ENCODE results near the gene MORF4L1. TPM values are rescaled to one million over a fixed set of nuclear protein-coding genes. Genes with fewer than 3 reads are reported as not detected.

Gene MORF4L1
- total and polyA plus RNA-seq, 2 experiments from 2014 or later = 520 to 571 TPM

- TF ChIP-seq STAT1 (IDR thresholded peaks at IDR 0.05; ENCODE audit: unreplicated experiment) = no peak
- TF ChIP-seq, protein P1, sequence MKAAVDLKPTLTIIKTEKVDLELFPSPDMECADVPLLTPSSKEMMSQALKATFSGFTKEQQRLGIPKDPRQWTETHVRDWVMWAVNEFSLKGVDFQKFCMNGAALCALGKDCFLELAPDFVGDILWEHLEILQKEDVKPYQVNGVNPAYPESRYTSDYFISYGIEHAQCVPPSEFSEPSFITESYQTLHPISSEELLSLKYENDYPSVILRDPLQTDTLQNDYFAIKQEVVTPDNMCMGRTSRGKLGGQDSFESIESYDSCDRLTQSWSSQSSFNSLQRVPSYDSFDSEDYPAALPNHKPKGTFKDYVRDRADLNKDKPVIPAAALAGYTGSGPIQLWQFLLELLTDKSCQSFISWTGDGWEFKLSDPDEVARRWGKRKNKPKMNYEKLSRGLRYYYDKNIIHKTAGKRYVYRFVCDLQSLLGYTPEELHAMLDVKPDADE (IDR thresholded peaks at IDR 0.05) = no peak
- no peak for TF ChIP-seq NANOG (IDR thresholded peaks at IDR 0.05; ENCODE audit: borderline replicate concordance)
Measured at GRCh38 chr15:78840661-78841375, 31.9 kb upstream of the MORF4L1 start (continued).

DNA sequence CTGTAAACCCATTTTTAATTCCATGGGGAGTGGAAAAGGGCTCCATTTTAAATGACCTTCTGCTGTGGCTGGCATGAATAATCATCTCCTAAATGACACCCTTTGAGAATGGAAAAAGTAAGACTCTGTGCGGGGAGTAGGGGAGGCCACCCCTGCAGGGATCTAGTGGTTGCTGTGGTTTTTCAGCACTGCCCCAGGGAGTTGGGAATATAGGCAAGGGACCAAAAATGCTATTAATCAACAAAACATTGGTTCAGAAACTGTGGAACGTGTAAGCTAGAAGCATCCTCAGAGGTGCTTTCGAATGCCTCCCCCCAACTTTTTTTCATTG lies 31.3 kb upstream of the MORF4L1 start:
- H3K36me3 ChIP-seq (ENCODE audit: insufficient read depth) = no peaks in the 10 kb centered on the region
- H3K4me1 Mint-ChIP-seq = peaks cover 13% of the 10 kb centered on the region
- no peaks in the 10 kb centered on the region for H3K79me2 ChIP-seq (replicated peaks; ENCODE audit: insufficient read depth)
- H3K4me3 ChIP-seq = no peak overlapping the region
- H3K9me3 Mint-ChIP-seq = no peaks in the 10 kb centered on the region; the same call in 2 of the 3 replicates
- no peaks in the 10 kb centered on the region for H3K27me3 ChIP-seq (ENCODE audit: insufficient read depth)
- no peak overlapping the region for H3K27ac Mint-ChIP-seq
- H3K4me3 Mint-ChIP-seq = no peak overlapping the region
- no peak overlapping the region for H2AFZ ChIP-seq
- ATAC-seq = no peak
- 0 out of 2 replicates have a peak, but pooled peaks cover 2% of the 10 kb centered on the region for H3F3A ChIP-seq (replicated peaks; ENCODE audit: low read depth)
- no peaks in the 10 kb centered on the region for H3K36me3 Mint-ChIP-seq (ENCODE audit: low read depth)
- DNase-seq (ENCODE audit: low spot score) = no peak
- peaks cover 5% of the 10 kb centered on the region; the same call in 1 of the 2 replicates for H3K4me1 ChIP-seq (ENCODE audit: insufficient read depth)
- peaks cover 12% of the 10 kb centered on the region for H3K27me3 Mint-ChIP-seq (ENCODE audit: insufficient read depth, low read depth, poor library complexity)
- no peaks in the 10 kb centered on the region for H4K20me1 ChIP-seq (replicated peaks; ENCODE audit: insufficient read depth)
- no peaks in the 10 kb centered on the region for H3K9me2 ChIP-seq (ENCODE audit: insufficient read depth)
- no peak overlapping the region for H3K27ac ChIP-seq (ENCODE audit: low read depth)
- no peak overlapping the region for H3K4me2 ChIP-seq
- TF ChIP-seq POLR2AphosphoS5 (IDR thresholded peaks at IDR 0.05; ENCODE audit: low read depth) = no peak
- TF ChIP-seq REST (IDR thresholded peaks at IDR 0.05; ENCODE audit: unreplicated experiment) = no peak
- TF ChIP-seq EZH2 (IDR thresholded peaks at IDR 0.05; ENCODE audit: low read depth, unreplicated experiment) = no peak
- no peak for TF ChIP-seq STAT1 (IDR thresholded peaks at IDR 0.05; ENCODE audit: unreplicated experiment)
- TF ChIP-seq ZNF114 (CRISPR knock-in tag; IDR thresholded peaks at IDR 0.05) = no peak
- no peak for TF ChIP-seq CREB1 (CRISPR knock-in tag; IDR thresholded peaks at IDR 0.05; ENCODE audit: low read depth)
- TF ChIP-seq, protein P2, sequence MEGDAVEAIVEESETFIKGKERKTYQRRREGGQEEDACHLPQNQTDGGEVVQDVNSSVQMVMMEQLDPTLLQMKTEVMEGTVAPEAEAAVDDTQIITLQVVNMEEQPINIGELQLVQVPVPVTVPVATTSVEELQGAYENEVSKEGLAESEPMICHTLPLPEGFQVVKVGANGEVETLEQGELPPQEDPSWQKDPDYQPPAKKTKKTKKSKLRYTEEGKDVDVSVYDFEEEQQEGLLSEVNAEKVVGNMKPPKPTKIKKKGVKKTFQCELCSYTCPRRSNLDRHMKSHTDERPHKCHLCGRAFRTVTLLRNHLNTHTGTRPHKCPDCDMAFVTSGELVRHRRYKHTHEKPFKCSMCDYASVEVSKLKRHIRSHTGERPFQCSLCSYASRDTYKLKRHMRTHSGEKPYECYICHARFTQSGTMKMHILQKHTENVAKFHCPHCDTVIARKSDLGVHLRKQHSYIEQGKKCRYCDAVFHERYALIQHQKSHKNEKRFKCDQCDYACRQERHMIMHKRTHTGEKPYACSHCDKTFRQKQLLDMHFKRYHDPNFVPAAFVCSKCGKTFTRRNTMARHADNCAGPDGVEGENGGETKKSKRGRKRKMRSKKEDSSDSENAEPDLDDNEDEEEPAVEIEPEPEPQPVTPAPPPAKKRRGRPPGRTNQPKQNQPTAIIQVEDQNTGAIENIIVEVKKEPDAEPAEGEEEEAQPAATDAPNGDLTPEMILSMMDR (conservative IDR thresholded peaks at IDR 0.05; ENCODE audit: low read depth in 2 of 2) = no peak
- TF ChIP-seq NANOG (IDR thresholded peaks at IDR 0.05; ENCODE audit: borderline replicate concordance) = no peak
- TF ChIP-seq EZH2phosphoT487 (IDR thresholded peaks at IDR 0.05; ENCODE audit: unreplicated experiment) = no peak
- TF ChIP-seq, protein P1 (IDR thresholded peaks at IDR 0.05) = no peak
- no peak for TF ChIP-seq ZNF331 (CRISPR knock-in tag; IDR thresholded peaks at IDR 0.05; ENCODE audit: low read depth)

All from GM23338 (cell line).